Muscle of leg (tissue), 16 donors: ENCODE data around the gene NLGN3. TPM values are rescaled to one million over a fixed set of nuclear protein-coding genes. Genes with fewer than 3 reads are reported as not detected.

Experiments used
- DNase-seq: peaks from one replicate; pipeline ENCODE4 v3.0.0; 2013
- H3K27ac ChIP-seq: one replicate; pipeline ENCODE4 v1.5.1; 2013; ENCODE audit warnings: mild to moderate bottlenecking, low read length, control low read depth
- H3K27me3 ChIP-seq: one replicate; pipeline ENCODE4 v1.6.1; 2013; ENCODE audit warnings: low read length; ENCODE audit not compliant: control insufficient read depth, insufficient read depth
- H3K36me3 ChIP-seq: one replicate; pipeline ENCODE4 v1.6.1; 2013; ENCODE audit warnings: low read length; ENCODE audit not compliant: control insufficient read depth, insufficient read depth
- H3K4me1 ChIP-seq: one replicate; pipeline ENCODE4 v1.6.1; 2013; ENCODE audit warnings: low read length; ENCODE audit not compliant: control insufficient read depth, insufficient read depth
- H3K4me3 ChIP-seq: one replicate; pipeline ENCODE4 v1.5.1; 2013; ENCODE audit warnings: low read length, control low read depth
- H3K9me3 ChIP-seq: replicated peaks from 2 replicates; pipeline ENCODE4 v1.6.1; 2013; ENCODE audit warnings: low read depth, low read length; ENCODE audit not compliant: control insufficient read depth
- WGBS: methylation state at CpG from one replicate; pipeline ENCODE4 v1.1.5; 2013; ENCODE audit warnings: missing lambda C conversion rate; ENCODE audit not compliant: insufficient coverage; 5-methylcytosine and 5-hydroxymethylcytosine counted together
- long read RNA-seq, 11 donors: transcript quantifications; one replicate each; lab custom pipeline, GENCODE V29; 2026
- polyA plus RNA-seq, 8 donors: library from polyadenylated mRNA; unstranded; fragments of 120-200 nt; gene quantifications; one replicate each; pipeline versions ENCODE4 v1.2.1 to v1.2.3, GENCODE V29; 2013; ENCODE audit warnings: inconsistent platforms in 1 of 8, low replicate concordance in 1 of 8; ENCODE audit not compliant: insufficient read length in 8 of 8, insufficient read depth in 1 of 8
- total RNA-seq: library from RNA; stranded (reverse); fragments of 120-200 nt; gene quantifications from one replicate; pipeline ENCODE4 v1.2.4, GENCODE V29; 2013

NLGN3 gene
- total RNA-seq: 1.9 TPM
- 1 to 10 TPM; 2.2 to 7.8 (median 3.8) TPM for polyA plus RNA-seq
- long read RNA-seq, donor 1, partial matches to known transcripts: 0 of 1 reads
- long read RNA-seq, donor 1, other reads (novel, unspliced or antisense): 0 of 1 reads
- long read RNA-seq, donor 2: 0 reads
- long read RNA-seq, donor 3: 0 reads
- long read RNA-seq, donor 4, partial matches to known transcripts: 0 of 1 reads
- long read RNA-seq, donor 4, other reads (novel, unspliced or antisense): 0 of 1 reads
- long read RNA-seq, donor 5, partial matches to known transcripts: 0 of 3 reads
- long read RNA-seq, donor 5, other reads (novel, unspliced or antisense): 0 of 3 reads
- long read RNA-seq, donor 6, partial matches to known transcripts: 0 of 1 reads
- long read RNA-seq, donor 6, other reads (novel, unspliced or antisense): 0 of 1 reads
- long read RNA-seq, donor 7, partial matches to known transcripts: 0 of 2 reads
- long read RNA-seq, donor 7, other reads (novel, unspliced or antisense): 0 of 2 reads
- long read RNA-seq, donor 8: 0 reads
- long read RNA-seq, donor 9: 0 reads
- long read RNA-seq, donor 10: 0 reads
- long read RNA-seq, donor 11: 0 reads

- H3K4me1 ChIP-seq: peaks cover 31% of the 10 kb centered on the region
- peak; percentile 34 for DNase-seq
- peaks cover 12% of the 10 kb centered on the region for H3K36me3 ChIP-seq
- 28% methylated on average over 28 of the region's 28 CpGs for WGBS
- H3K4me3 ChIP-seq: peak within 1 kb of the TSS; percentile 27
- H3K9me3 ChIP-seq: no peaks in the 10 kb centered on the region
- no peak within 1 kb of the TSS for H3K27ac ChIP-seq
- peaks cover 11% of the 10 kb centered on the region for H3K27me3 ChIP-seq
Measured at GRCh38 chrX:71144651-71145050, at the start of gene NLGN3. Gene NLGN3 (plus strand): TSS chrX:71144841. CDS start chrX:71147750, 2,909 bp downstream.

- H3K9me3 ChIP-seq: no peaks in the 10 kb centered on the region
- peaks cover 21% of the 10 kb centered on the region for H3K27me3 ChIP-seq
- H3K27ac ChIP-seq: no peak overlapping the region
- peaks cover 13% of the 10 kb centered on the region for H3K4me1 ChIP-seq
- no peak for DNase-seq
- peak overlapping the region; percentile 62 for H3K4me3 ChIP-seq
- no peaks in the 10 kb centered on the region for H3K36me3 ChIP-seq
- WGBS: 47% methylated on average over 4 of the region's 6 CpGs
Measured at GRCh38 chrX:71095033-71095432, 49.6 kb upstream of the NLGN3 start.

DNA sequence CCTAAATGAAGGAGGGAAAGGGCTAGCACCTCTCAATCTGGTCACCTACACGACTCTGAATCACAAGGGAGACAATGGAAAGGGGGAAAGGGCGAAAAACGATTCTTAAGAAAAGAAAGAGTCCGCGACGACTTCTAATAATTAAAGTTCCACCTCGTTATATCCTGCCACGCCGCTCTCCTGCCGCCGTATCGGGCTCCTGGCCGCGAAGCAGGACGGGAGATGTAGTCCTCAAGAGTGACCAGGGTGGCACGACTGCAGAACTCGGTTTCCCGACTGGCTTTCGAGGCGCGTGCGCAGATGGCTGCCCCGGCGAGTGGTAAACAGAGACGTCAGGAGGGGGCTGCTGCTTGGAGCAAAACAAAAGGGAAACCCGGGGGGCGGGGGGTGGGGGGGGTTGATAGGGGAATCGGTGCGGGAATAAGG lies 49.1 kb upstream of the NLGN3 start, which contains the start of gene FOXO4:
FOXO4 (plus strand) TSS at position 297 of the 426 bp plus-strand sequence. CDS start 678 bp downstream, outside the sequence.
- WGBS: 8% methylated on average over 19 of the region's 29 CpGs
- Histone ChIP-seq H3K9me3 (no peaks in the 10 kb centered on the region), H3K27ac (peak within 1 kb of the TSS; percentile 89), H3K36me3 (no peaks in the 10 kb centered on the region), H3K4me1 (peaks cover 16% of the 10 kb centered on the region), H3K27me3 (peaks cover 23% of the 10 kb centered on the region), H3K4me3 (peak within 1 kb of the TSS; percentile 62)
- peak; percentile 96 for DNase-seq

DNA sequence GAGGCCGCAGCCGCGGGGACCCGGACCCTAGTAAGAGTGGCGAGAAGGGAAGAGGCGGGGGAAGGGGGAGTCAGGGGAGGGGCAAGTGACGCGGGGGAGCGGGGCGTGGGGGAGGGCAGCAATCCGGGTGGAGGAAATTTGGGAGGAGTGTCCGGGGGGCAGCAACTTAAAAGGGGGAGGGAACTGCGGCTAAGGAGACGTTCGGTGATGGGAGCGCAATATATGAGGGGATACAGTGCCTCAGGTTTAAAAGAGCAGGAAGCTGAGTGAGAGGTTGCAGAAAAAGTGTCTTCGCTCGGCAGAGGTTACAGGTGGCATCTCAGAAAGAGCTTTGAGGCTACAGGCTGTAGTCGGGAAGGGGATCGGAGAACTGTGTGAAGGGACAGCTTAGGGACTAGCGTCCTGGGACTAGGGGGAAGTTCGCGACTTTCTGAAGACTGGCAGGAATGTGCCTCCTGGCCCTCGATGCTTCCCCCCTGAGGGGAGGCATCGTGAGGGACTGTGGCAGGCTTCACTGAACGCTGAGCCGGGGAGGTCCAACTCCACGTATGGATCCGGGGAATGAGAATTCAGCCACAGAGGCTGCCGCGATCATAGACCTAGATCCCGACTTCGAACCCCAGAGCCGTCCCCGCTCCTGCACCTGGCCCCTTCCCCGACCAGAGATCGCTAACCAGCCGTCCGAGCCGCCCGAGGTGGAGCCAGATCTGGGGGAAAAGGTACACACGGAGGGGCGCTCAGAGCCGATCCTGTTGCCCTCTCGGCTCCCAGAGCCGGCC lies 48.5 kb upstream of the NLGN3 start:
- no peaks in the 10 kb centered on the region for H3K9me3 ChIP-seq
- WGBS: 23% methylated on average over 43 of the region's 46 CpGs
- no peaks in the 10 kb centered on the region for H3K36me3 ChIP-seq
- DNase-seq: peak; percentile 81
- H3K27ac ChIP-seq: peak overlapping the region; percentile 89
- H3K4me3 ChIP-seq: peak overlapping the region; percentile 62
- H3K4me1 ChIP-seq: peaks cover 22% of the 10 kb centered on the region
- H3K27me3 ChIP-seq: peaks cover 24% of the 10 kb centered on the region

GRCh38 chrX:71096760-71097032 lies 47.9 kb upstream of the NLGN3 start:
- Histone ChIP-seq H3K27ac (peak overlapping the region; percentile 89), H3K27me3 (peaks cover 24% of the 10 kb centered on the region), H3K4me1 (peaks cover 27% of the 10 kb centered on the region), H3K4me3 (peak overlapping the region; percentile 62), H3K36me3 (no peaks in the 10 kb centered on the region), H3K9me3 (no peaks in the 10 kb centered on the region)
- WGBS: 19% methylated on average over 9 of the region's 9 CpGs
- no peak for DNase-seq

DNA sequence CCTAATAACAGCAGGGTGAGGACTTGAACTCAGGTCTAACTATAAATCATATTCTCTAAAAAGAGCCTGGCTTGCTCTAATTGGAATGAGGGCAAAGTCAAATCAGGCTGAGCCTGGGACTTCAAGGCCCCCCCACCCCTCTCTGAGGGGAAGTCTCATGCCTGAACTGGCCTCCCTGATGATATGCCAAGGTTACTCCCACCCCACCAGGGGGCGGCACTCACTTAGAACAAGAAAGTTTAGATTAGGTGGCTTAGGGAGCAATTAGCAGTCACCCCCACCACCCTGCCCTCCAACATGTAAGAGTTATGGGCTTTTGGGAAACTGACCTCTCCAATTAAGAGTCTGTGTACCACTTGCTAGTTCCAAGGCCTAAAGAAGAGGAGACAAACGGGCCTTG lies 46.3 kb upstream of the NLGN3 start:
- H3K27me3 ChIP-seq: peaks cover 24% of the 10 kb centered on the region
- 10% methylated on average over 1 of the region's 2 CpGs for WGBS
- H3K27ac ChIP-seq: no peak overlapping the region
- no peaks in the 10 kb centered on the region for H3K9me3 ChIP-seq
- no peak overlapping the region for H3K4me3 ChIP-seq
- H3K36me3 ChIP-seq: no peaks in the 10 kb centered on the region
- H3K4me1 ChIP-seq: peaks cover 42% of the 10 kb centered on the region
- peak; percentile 57 for DNase-seq

DNA sequence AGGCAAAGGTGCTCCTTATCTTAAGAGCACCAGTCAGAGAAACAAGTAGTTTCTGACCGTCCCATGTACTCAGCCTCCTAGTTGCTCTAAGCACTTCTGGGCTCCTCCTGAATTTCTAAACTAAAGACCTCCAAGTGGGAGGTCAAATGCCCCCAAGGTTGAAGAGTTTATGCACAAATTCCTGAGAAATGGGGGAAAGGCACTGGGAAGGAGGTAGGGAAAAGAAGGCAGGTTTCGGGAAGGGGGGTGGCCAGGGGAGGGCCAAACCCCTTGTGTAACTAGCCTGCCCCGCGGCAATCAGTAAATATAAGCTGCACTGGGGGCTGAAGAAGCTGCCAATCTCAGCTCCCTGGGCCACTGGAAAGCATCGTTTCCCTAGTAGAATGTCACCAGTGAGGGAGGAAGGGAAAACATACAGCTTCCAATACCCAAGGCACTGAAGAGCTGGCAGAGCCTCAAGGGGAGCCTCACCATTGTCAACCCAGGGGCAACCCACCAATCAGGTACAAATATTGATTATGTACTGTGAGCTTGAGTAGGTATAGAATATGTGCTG lies 45.6 kb upstream of the NLGN3 start:
- DNase-seq: no peak
- H3K9me3 ChIP-seq: no peaks in the 10 kb centered on the region
- H3K4me1 ChIP-seq: peaks cover 50% of the 10 kb centered on the region
- H3K4me3 ChIP-seq: no peak overlapping the region
- no peak overlapping the region for H3K27ac ChIP-seq
- no peaks in the 10 kb centered on the region for H3K36me3 ChIP-seq
- peaks cover 24% of the 10 kb centered on the region for H3K27me3 ChIP-seq
- WGBS: 29% methylated on average over 2 of the region's 5 CpGs

DNA sequence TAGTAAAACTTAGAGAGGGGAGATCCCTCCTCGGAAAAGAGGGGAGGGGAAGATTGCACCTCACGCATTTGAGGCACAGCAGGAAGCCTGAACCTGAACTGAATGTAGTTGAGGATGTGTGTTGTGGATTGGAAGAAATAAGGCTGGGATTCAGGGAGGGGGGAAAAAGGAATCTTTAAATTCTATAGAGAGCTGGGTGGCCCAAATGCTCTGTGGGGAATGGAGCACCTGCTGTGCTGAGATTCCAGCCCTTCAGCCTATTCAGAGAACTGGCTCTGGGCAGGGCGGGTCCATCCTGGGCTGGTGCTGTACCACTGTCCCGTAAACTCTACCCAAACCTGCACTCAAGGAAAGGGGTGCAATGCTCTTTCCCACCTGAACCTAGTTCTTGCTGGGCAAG lies 44.9 kb upstream of the NLGN3 start:
- Histone ChIP-seq H3K36me3 (no peaks in the 10 kb centered on the region), H3K27me3 (peaks cover 24% of the 10 kb centered on the region), H3K9me3 (no peaks in the 10 kb centered on the region), H3K27ac (no peak overlapping the region), H3K4me1 (peaks cover 56% of the 10 kb centered on the region), H3K4me3 (no peak overlapping the region)
- no peak for DNase-seq
- WGBS: 56% methylated on average over 4 of the region's 4 CpGs

DNA sequence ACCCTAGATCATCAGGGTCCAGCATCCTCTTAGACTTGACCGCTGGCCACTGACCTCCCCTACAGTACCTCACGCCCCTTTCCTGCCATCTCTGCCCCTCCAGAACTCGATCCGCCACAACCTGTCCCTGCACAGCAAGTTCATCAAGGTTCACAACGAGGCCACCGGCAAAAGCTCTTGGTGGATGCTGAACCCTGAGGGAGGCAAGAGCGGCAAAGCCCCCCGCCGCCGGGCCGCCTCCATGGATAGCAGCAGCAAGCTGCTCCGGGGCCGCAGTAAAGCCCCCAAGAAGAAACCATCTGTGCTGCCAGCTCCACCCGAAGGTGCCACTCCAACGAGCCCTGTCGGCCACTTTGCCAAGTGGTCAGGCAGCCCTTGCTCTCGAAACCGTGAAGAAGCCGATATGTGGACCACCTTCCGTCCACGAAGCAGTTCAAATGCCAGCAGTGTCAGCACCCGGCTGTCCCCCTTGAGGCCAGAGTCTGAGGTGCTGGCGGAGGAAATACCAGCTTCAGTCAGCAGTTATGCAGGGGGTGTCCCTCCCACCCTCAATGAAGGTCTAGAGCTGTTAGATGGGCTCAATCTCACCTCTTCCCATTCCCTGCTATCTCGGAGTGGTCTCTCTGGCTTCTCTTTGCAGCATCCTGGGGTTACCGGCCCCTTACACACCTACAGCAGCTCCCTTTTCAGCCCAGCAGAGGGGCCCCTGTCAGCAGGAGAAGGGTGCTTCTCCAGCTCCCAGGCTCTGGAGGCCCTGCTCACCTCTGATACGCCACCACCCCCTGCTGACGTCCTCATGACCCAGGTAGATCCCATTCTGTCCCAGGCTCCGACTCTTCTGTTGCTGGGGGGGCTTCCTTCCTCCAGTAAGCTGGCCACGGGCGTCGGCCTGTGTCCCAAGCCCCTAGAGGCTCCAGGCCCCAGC lies 43.8 kb upstream of the NLGN3 start:
- H3K4me1 ChIP-seq: peaks cover 55% of the 10 kb centered on the region
- H3K9me3 ChIP-seq: no peaks in the 10 kb centered on the region
- DNase-seq: no peak
- no peak overlapping the region for H3K4me3 ChIP-seq
- peaks cover 20% of the 10 kb centered on the region for H3K27me3 ChIP-seq
- H3K27ac ChIP-seq: no peak overlapping the region
- WGBS: 60% methylated on average over 28 of the region's 31 CpGs
- no peaks in the 10 kb centered on the region for H3K36me3 ChIP-seq
